H1 (cell line): ENCODE results near the gene DMGDH. TPM values are rescaled to one million over a fixed set of nuclear protein-coding genes. Genes with fewer than 3 reads are reported as not detected.

ENCODE experiments used
- CTCF ChIA-PET: fragments of 300-600 bp; sonication (Branson Sonifier 250); formaldehyde crosslinking; loops from one replicate; lab custom pipeline; 2021; ENCODE audit not compliant: partially characterized antibody; lab: Charles Lee
- POLR2A ChIA-PET: fragments of 300-600 bp; sonication (Branson Sonifier 250); formaldehyde crosslinking; loops from one replicate; lab custom pipeline; 2021; ENCODE audit warnings: inconsistent platforms; ENCODE audit not compliant: partially characterized antibody; lab: Charles Lee
- DNase-seq, 2 experiments: peaks; one replicate each; pipeline versions ENCODE4 v3.0.0 to v3.0.0-alpha.2; 2010 to 2022; ENCODE audit warnings: low spot score in 2 of 2, low read depth in 1 of 2, mixed read lengths in 1 of 2
- FAIRE-seq: peaks from 2 replicates; lab custom pipeline; 2011; peaks lifted over from hg19 to GRCh38; lab: Jason Lieb, UNC
- H2AFZ ChIP-seq: 2 replicates; pipeline ENCODE4 v1.8.1; 2012; ENCODE audit warnings: low read length, inconsistent platforms
- H2AK5ac ChIP-seq: 2 replicates; pipeline ENCODE4 v1.6.1; 2013; ENCODE audit warnings: low read depth, low read length
- H2BK120ac ChIP-seq: replicated peaks from 2 replicates; pipeline ENCODE3; 2013; ENCODE audit warnings: low read depth, low read length, inconsistent platforms
- H2BK12ac ChIP-seq: 2 replicates; pipeline ENCODE4 v1.6.1; 2013; ENCODE audit warnings: low read depth, low read length
- H2BK15ac ChIP-seq: 2 replicates; pipeline ENCODE4 v1.6.1; 2013; ENCODE audit warnings: low read length
- H2BK20ac ChIP-seq: 2 replicates; pipeline ENCODE4 v1.6.1; 2013; ENCODE audit warnings: low read length
- H2BK5ac ChIP-seq: 2 replicates; pipeline ENCODE4 v1.6.1; 2013; ENCODE audit warnings: low read depth, low read length
- H3K14ac ChIP-seq: 2 replicates; pipeline ENCODE4 v1.6.1; 2013; ENCODE audit warnings: inconsistent platforms; ENCODE audit not compliant: insufficient read length
- H3K18ac ChIP-seq: 2 replicates; pipeline ENCODE4 v1.6.1; 2013; ENCODE audit warnings: low read length; ENCODE audit errors: extremely low read depth
- H3K23ac ChIP-seq: 2 replicates; pipeline ENCODE4 v1.6.1; 2013; ENCODE audit warnings: inconsistent platforms; ENCODE audit not compliant: insufficient read length
- H3K23me2 ChIP-seq: 2 replicates; pipeline ENCODE4 v1.6.1; 2013; ENCODE audit warnings: low read depth, low read length
- H3K27ac ChIP-seq: 2 replicates; pipeline ENCODE4 v1.6.1; 2011; ENCODE audit warnings: low read depth, low read length, inconsistent platforms
- H3K27me3 ChIP-seq, 4 experiments: replicated peaks in 1 of 4; 1 replicate in 1 of 4; 2 replicates in 3 of 4; pipeline versions ENCODE4 v1.6.1 to v1.8.1; 2011 to 2013; ENCODE audit warnings: low read length in 3 of 4, mild to moderate bottlenecking in 3 of 4, inconsistent platforms in 2 of 4, mixed read lengths in 2 of 4, moderate library complexity in 1 of 4; ENCODE audit not compliant: control insufficient read depth in 3 of 4, insufficient read depth in 3 of 4; ENCODE audit errors: extremely low read depth in 1 of 4
- H3K36me3 ChIP-seq, 4 experiments: 2 replicates each; pipeline versions ENCODE4 v1.6.1 to v1.8.1; 2011 to 2013; ENCODE audit warnings: mild to moderate bottlenecking in 4 of 4, low read length in 3 of 4, moderate library complexity in 2 of 4, control low read depth in 1 of 4, inconsistent platforms in 1 of 4; ENCODE audit not compliant: insufficient read depth in 4 of 4, control insufficient read depth in 2 of 4
- H3K4ac ChIP-seq: replicated peaks from 2 replicates; pipeline ENCODE3; 2013; ENCODE audit warnings: low read length, low read depth, mixed read lengths, inconsistent platforms; ENCODE audit not compliant: insufficient read length
- H3K4me1 ChIP-seq, 4 experiments: replicated peaks in 1 of 4; 1 replicate in 1 of 4; 2 replicates in 3 of 4; pipeline versions ENCODE4 v1.6.1 to v1.8.1; 2011 to 2013; ENCODE audit warnings: low read length in 3 of 4, inconsistent platforms in 2 of 4, mixed read lengths in 1 of 4; ENCODE audit not compliant: insufficient read depth in 4 of 4, control insufficient read depth in 3 of 4
- H3K4me2 ChIP-seq, 2 experiments: 2 replicates each; pipeline versions ENCODE4 v1.6.1 to v1.8.1; 2011 to 2013; ENCODE audit warnings: low read depth in 2 of 2, low read length in 2 of 2, control low read depth in 1 of 2, inconsistent platforms in 1 of 2, mild to moderate bottlenecking in 1 of 2; ENCODE audit not compliant: insufficient read depth in 1 of 2
- H3K4me3 ChIP-seq, 4 experiments: fragments of 200-600, 300-600 bp in 1 of 4; sonication (generic), shearing (Covaris generic), sonication (Bioruptor Twin) in 1 of 4; 2 replicates each; pipeline versions ENCODE4 v1.5.1 to v1.8.1; 2011 to 2016; ENCODE audit warnings: low read length in 4 of 4, low read depth in 3 of 4, control low read depth in 2 of 4, inconsistent platforms in 2 of 4, mild to moderate bottlenecking in 2 of 4, mixed read lengths in 1 of 4, moderate library complexity in 1 of 4; ENCODE audit not compliant: insufficient read depth in 2 of 4; ENCODE audit errors: extremely low read depth in 1 of 4
- H3K56ac ChIP-seq: replicated peaks from 2 replicates; pipeline ENCODE3; 2013; ENCODE audit warnings: low read depth, mild to moderate bottlenecking, mixed read lengths, low read length, inconsistent platforms; ENCODE audit not compliant: insufficient read length
- H3K79me1 ChIP-seq: 2 replicates; pipeline ENCODE4 v1.6.1; 2013; ENCODE audit warnings: low read depth, low read length, control low read depth
- H3K79me2 ChIP-seq, 2 experiments: 2 replicates each; pipeline versions ENCODE4 v1.6.1 to v1.8.1; 2012 to 2013; ENCODE audit warnings: low read length in 2 of 2, mild to moderate bottlenecking in 2 of 2, inconsistent platforms in 1 of 2; ENCODE audit not compliant: insufficient read depth in 2 of 2, control insufficient read depth in 1 of 2
- H3K9ac ChIP-seq, 4 experiments: replicated peaks in 1 of 4; 1 replicate in 1 of 4; 2 replicates in 3 of 4; pipeline versions ENCODE4 v1.6.1 to v1.8.1; 2011 to 2013; ENCODE audit warnings: low read depth in 3 of 4, low read length in 3 of 4, control low read depth in 2 of 4, mild to moderate bottlenecking in 2 of 4, moderate library complexity in 2 of 4, inconsistent platforms in 1 of 4; ENCODE audit errors: extremely low read depth in 1 of 4
- H3K9me3 ChIP-seq, 2 experiments: 2 replicates each; pipeline versions ENCODE4 v1.6.1 to v1.8.1; 2012 to 2013; ENCODE audit warnings: mild to moderate bottlenecking in 2 of 2, moderate library complexity in 2 of 2, control low read depth in 1 of 2, inconsistent platforms in 1 of 2, low read depth in 1 of 2, low read length in 1 of 2, mixed read lengths in 1 of 2; ENCODE audit not compliant: insufficient read depth in 2 of 2
- H4K20me1 ChIP-seq, 2 experiments: replicated peaks in 1 of 2; 2 replicates each; pipeline versions ENCODE3 to v1.8.1; 2011 to 2013; ENCODE audit warnings: inconsistent platforms in 2 of 2, low read length in 2 of 2, mild to moderate bottlenecking in 1 of 2; ENCODE audit not compliant: insufficient read depth in 2 of 2, control insufficient read depth in 1 of 2
- H4K5ac ChIP-seq: 2 replicates; pipeline ENCODE4 v1.6.1; 2013; ENCODE audit warnings: low read length, low read depth, mixed read lengths, inconsistent platforms; ENCODE audit not compliant: insufficient read length
- H4K8ac ChIP-seq: 2 replicates; pipeline ENCODE4 v1.8.0; 2013; ENCODE audit warnings: mild to moderate bottlenecking, moderate library complexity, low read length, inconsistent platforms; ENCODE audit not compliant: insufficient read depth; ENCODE audit errors: extremely low read depth
- H4K91ac ChIP-seq: replicated peaks from 2 replicates; pipeline ENCODE3; 2013; ENCODE audit warnings: low read length, mixed read lengths, inconsistent platforms; ENCODE audit not compliant: insufficient read length
- ASH2L ChIP-seq: fragments of 200-600, 300-600 bp; sonication (generic); IDR thresholded peaks from one replicate; pipeline ENCODE4 v1.7.1; 2017; ENCODE audit warnings: low read length
- CEBPB ChIP-seq: IDR thresholded peaks from 2 replicates; pipeline ENCODE4 v1.6.1; 2012; ENCODE audit warnings: low read depth, low read length
- CHD2 ChIP-seq: IDR thresholded peaks from 2 replicates; pipeline ENCODE4 v1.6.1; 2012; ENCODE audit warnings: low read length, improper control_type of control experiment
- MAFK ChIP-seq: IDR thresholded peaks from 2 replicates; pipeline ENCODE4 v1.6.1; 2012; ENCODE audit warnings: low read depth, mild to moderate bottlenecking, improper control_type of control experiment, low read length
- NANOG ChIP-seq: IDR thresholded peaks from 2 replicates; pipeline ENCODE4 v1.6.1; 2011; ENCODE audit warnings: low read length, low read depth, mild to moderate bottlenecking, inconsistent platforms; ENCODE audit not compliant: insufficient read depth, poor library complexity, severe bottlenecking
- RAD21 ChIP-seq, 2 experiments: IDR thresholded peaks in 1 of 2; conservative IDR thresholded peaks in 1 of 2; 2 replicates each; pipeline ENCODE4 v1.6.1; 2011; ENCODE audit warnings: low read depth in 2 of 2, low read length in 2 of 2, improper control_type of control experiment in 1 of 2, inconsistent platforms in 1 of 2, mild to moderate bottlenecking in 1 of 2, moderate library complexity in 1 of 2
- RNF2 ChIP-seq: fragments of 200-900, 300-1000 bp; sonication (generic); IDR thresholded peaks from 2 replicates; pipeline ENCODE4 v1.7.1; 2016; ENCODE audit warnings: borderline replicate concordance, low read depth, mild to moderate bottlenecking, antibody characterized with exemption, low read length; ENCODE audit not compliant: poor library complexity, severe bottlenecking; ENCODE audit errors: missing control alignments
- RXRA ChIP-seq: IDR thresholded peaks from 2 replicates; pipeline ENCODE4 v1.6.1; 2011; ENCODE audit warnings: low read depth, mild to moderate bottlenecking, low read length, moderate library complexity; ENCODE audit not compliant: insufficient read depth
- SP1 ChIP-seq: IDR thresholded peaks from 2 replicates; pipeline ENCODE4 v1.6.1; 2011; ENCODE audit warnings: low read depth, low read length
- TCF12 ChIP-seq: IDR thresholded peaks from 2 replicates; pipeline ENCODE4 v1.6.1; 2011; ENCODE audit warnings: low read depth, mild to moderate bottlenecking, low read length
- ZNF274 ChIP-seq: IDR thresholded peaks from 2 replicates; pipeline ENCODE4 v1.7.0; 2012; ENCODE audit warnings: low read length, borderline replicate concordance; ENCODE audit errors: extremely low read depth
- WGBS, 2 experiments: shearing (Covaris generic) in 1 of 2; methylation state at CpG; one replicate each; pipeline versions ENCODE4 v1.1.6 to v1.1.7; 2013 to 2015; ENCODE audit warnings: low lambda C conversion rate in 2 of 2, mixed read lengths in 2 of 2, inconsistent platforms in 1 of 2, low coverage in 1 of 2, missing lambda C conversion rate in 1 of 2; ENCODE audit not compliant: insufficient replicate concordance in 2 of 2, insufficient coverage in 1 of 2, insufficient read length in 1 of 2; ENCODE audit errors: extremely low coverage in 1 of 2, missing lambda C conversion rate in 1 of 2; 5-methylcytosine and 5-hydroxymethylcytosine counted together
- polyA plus RNA-seq, 7 experiments: library from polyadenylated mRNA; depleted of rRNA in 3 of 7; stranded (reverse) in 5 of 7; unstranded in 2 of 7; fragments of >200 nt in 5 of 7; fragments of 200-250 nt in 2 of 7; gene quantifications; 1 replicate in 5 of 7; 2 replicates in 1 of 7; 4 replicates in 1 of 7; pipeline versions ENCODE4 v1.2.1 to v1.2.3, GENCODE V29; 2011 to 2013; ENCODE audit warnings: missing spikeins in 2 of 7, mixed read lengths in 2 of 7
- total RNA-seq: library from RNA; stranded (reverse); fragmentation: NEBNext Ultra II Directional; extraction: Animal tissue kit (Norgen Biotek cat#: 25700); gene quantifications from 2 replicates; pipeline ENCODE4 v1.2.1, GENCODE V29; 2021

DMGDH gene
- total and polyA plus RNA-seq, 2 of the 8 experiments (the other 6 are each of a cell fraction or from before 2014, with no cell fraction given): 0.15 TPM; not detected in 1

GRCh38 chr5:79105868-79106267, 36.4 kb upstream of the DMGDH start:
- CTCF ChIA-PET: interaction anchor here (0.5 to 7.0 kb wide), 14 partner anchors 11 to 1682 kb away, joined by 3 to 49 read pairs (median 4); no protein-coding TSS in a partner anchor
- TF ChIP-seq RXRA (no peak), SP1 (no peak), ASH2L (no peak), CHD2 (no peak), TCF12 (no peak), MAFK (no peak), RAD21 (IDR thresholded peaks at IDR 0.05 in 1 of 2, conservative IDR thresholded peaks at IDR 0.05 in 1 of 2; ENCODE audit: low read depth in 2 of 2, low read length in 2 of 2) (no peak), CEBPB (no peak), ZNF274 (no peak), NANOG (no peak), RNF2 (no peak)

More at GRCh38 chr5:79105868-79106267, 36.4 kb upstream of the DMGDH start:
- 74% methylated on average over 2 of the region's 2 CpGs; no CpG with 5 or more reads in 1 of the 2 experiments for WGBS, 2 experiments
- no peak overlapping the region for H3K14ac ChIP-seq
- DNase-seq (no peak), FAIRE-seq (no peak)
- H2AK5ac ChIP-seq: no peak overlapping the region
- H3K79me1 ChIP-seq: no peaks in the 10 kb centered on the region
- no peak overlapping the region for H3K9ac ChIP-seq
- H3K4me2 ChIP-seq: no peak overlapping the region
- no peaks in the 10 kb centered on the region for H4K20me1 ChIP-seq
- H3K18ac ChIP-seq: no peak overlapping the region
- POLR2A ChIA-PET: no interaction called here
- H3K79me2 ChIP-seq: no peaks in the 10 kb centered on the region
- no peaks in the 10 kb centered on the region for H3K36me3 ChIP-seq
- H4K8ac ChIP-seq: no peak overlapping the region
- no peak overlapping the region for H2AFZ ChIP-seq
- H2BK12ac ChIP-seq: no peak overlapping the region
- H3K27me3 ChIP-seq: peaks cover 0 to under 1% (median 0%) of the 10 kb centered on the region in 4 experiments; a peak in 2 of 7 replicates
- H3K23me2 ChIP-seq: no peaks in the 10 kb centered on the region
- H3K4me1 ChIP-seq: no peaks in the 10 kb centered on the region
- H2BK5ac ChIP-seq: no peak overlapping the region
- H3K9me3 ChIP-seq: peaks cover 9 to 16% of the 10 kb centered on the region in 2 experiments; a peak in 3 of 4 replicates
- no peak overlapping the region for H2BK20ac ChIP-seq
- H4K5ac ChIP-seq: no peak overlapping the region
- no peak overlapping the region for H3K4me3 ChIP-seq
- no peak overlapping the region for H3K23ac ChIP-seq
- H2BK120ac ChIP-seq: no peak overlapping the region
- H3K27ac ChIP-seq: no peak overlapping the region
- no peak overlapping the region for H4K91ac ChIP-seq
- no peak overlapping the region for H2BK15ac ChIP-seq
- H3K4ac ChIP-seq: no peak overlapping the region
- no peak overlapping the region for H3K56ac ChIP-seq
